Natural killer cell (primary cell): ENCODE measurements around the gene AOC3. TPM values are rescaled to one million over a fixed set of nuclear protein-coding genes. Genes with fewer than 3 reads are reported as not detected.

ENCODE experiments used
- ATAC-seq, 3 donors: fragments of 150-1000 bp in 2 of 3; fragments of 200-7000 bp in 1 of 3; cut with Tn5 transposase; 1 replicate in 1 of 3; 2 replicates in 2 of 3; pipeline ENCODE4 v1.10.0; 2021; ENCODE audit warnings: mild to moderate bottlenecking in 2 of 3, moderate library complexity in 2 of 3
- DNase-seq, 2 donors: peaks; one replicate each; pipeline versions ENCODE4 v3.0.0 to v3.0.0-alpha.2; 2013 to 2021; ENCODE audit warnings: mixed read lengths in 1 of 2
- H3K27ac ChIP-seq: one replicate; pipeline ENCODE4 v1.5.1; 2013; ENCODE audit warnings: mild to moderate bottlenecking, low read length
- H3K27me3 ChIP-seq: one replicate; pipeline ENCODE4 v1.6.1; 2013; ENCODE audit warnings: low read length; ENCODE audit not compliant: control insufficient read depth, insufficient read depth
- H3K36me3 ChIP-seq: one replicate; pipeline ENCODE4 v1.6.1; 2013; ENCODE audit warnings: low read length; ENCODE audit not compliant: control insufficient read depth, insufficient read depth
- H3K4me1 ChIP-seq: one replicate; pipeline ENCODE4 v1.6.1; 2013; ENCODE audit warnings: low read length; ENCODE audit not compliant: control insufficient read depth, insufficient read depth
- H3K4me3 ChIP-seq: one replicate; pipeline ENCODE4 v1.5.1; 2013; ENCODE audit warnings: low read length
- H3K9me3 ChIP-seq: one replicate; pipeline ENCODE4 v1.6.1; 2013; ENCODE audit warnings: low read length; ENCODE audit not compliant: control insufficient read depth, insufficient read depth
- H3K27ac Mint-ChIP-seq, 2 donors: one replicate each; pipeline ENCODE4 v1.8.0; 2022; ENCODE audit warnings: mild to moderate bottlenecking in 2 of 2, mixed read lengths in 2 of 2, moderate library complexity in 1 of 2
- H3K27me3 Mint-ChIP-seq, 2 donors: one replicate each; pipeline ENCODE4 v1.8.0; 2022; ENCODE audit warnings: low read depth in 2 of 2, mixed read lengths in 2 of 2
- H3K36me3 Mint-ChIP-seq: one replicate; pipeline ENCODE4 v1.8.0; 2022; ENCODE audit warnings: mixed read lengths
- H3K4me1 Mint-ChIP-seq, 2 donors: one replicate each; pipeline ENCODE4 v1.8.0; 2022; ENCODE audit warnings: mixed read lengths in 2 of 2
- H3K4me3 Mint-ChIP-seq: one replicate; pipeline ENCODE4 v1.8.0; 2022; ENCODE audit warnings: mild to moderate bottlenecking, moderate library complexity, mixed read lengths
- H3K9me3 Mint-ChIP-seq, 2 donors: one replicate each; pipeline ENCODE4 v1.8.0; 2022; ENCODE audit warnings: mixed read lengths in 2 of 2
- WGBS: methylation state at CpG from one replicate; pipeline ENCODE4 v1.1.7; 2013; ENCODE audit warnings: missing lambda C conversion rate; ENCODE audit not compliant: insufficient coverage; 5-methylcytosine and 5-hydroxymethylcytosine counted together
- intact Hi-C: fragments of 100-400 bp; cut with micrococcal nuclease; formaldehyde crosslinking; loops from one replicate; pipeline ENCODE4 v1.14.2; 2022
- total RNA-seq, 4 donors: library from RNA; stranded (reverse); fragments of 120-200 nt in 1 of 4; gene quantifications; one replicate each; pipeline versions ENCODE4 v1.2.3 to v1.2.4, GENCODE V29; 2013 to 2022
- TF ChIP-seq, protein P1 (sequence below): fragments of 200-600 bp; IDR thresholded peaks from one replicate; pipeline ENCODE4 v1.8.0; 2022; ENCODE audit warnings: antibody characterized with exemption

AOC3 gene
- total RNA-seq, 3 donors from 2014 or later (not counting 1 experiment from before 2014, with no cell fraction given) = 0.52 to 1.0 (median 0.73) TPM

- ATAC-seq (no peak), DNase-seq (no peak)
- H3K4me3 ChIP-seq = no peak overlapping the region
- intact Hi-C loops = no loop called here
- no peak overlapping the region for H3K27ac Mint-ChIP-seq
- H3K36me3 Mint-ChIP-seq = no peaks in the 10 kb centered on the region
- no peaks in the 10 kb centered on the region for H3K9me3 ChIP-seq
- no peaks in the 10 kb centered on the region for H3K4me1 ChIP-seq
- H3K9me3 Mint-ChIP-seq = no peaks in the 10 kb centered on the region
- no peaks in the 10 kb centered on the region for H3K27me3 ChIP-seq
- H3K27ac ChIP-seq = no peak overlapping the region
- 95% methylated on average over 7 of the region's 10 CpGs for WGBS
- no peaks in the 10 kb centered on the region for H3K36me3 ChIP-seq
- no peak overlapping the region for H3K4me3 Mint-ChIP-seq
- TF ChIP-seq, protein P1, sequence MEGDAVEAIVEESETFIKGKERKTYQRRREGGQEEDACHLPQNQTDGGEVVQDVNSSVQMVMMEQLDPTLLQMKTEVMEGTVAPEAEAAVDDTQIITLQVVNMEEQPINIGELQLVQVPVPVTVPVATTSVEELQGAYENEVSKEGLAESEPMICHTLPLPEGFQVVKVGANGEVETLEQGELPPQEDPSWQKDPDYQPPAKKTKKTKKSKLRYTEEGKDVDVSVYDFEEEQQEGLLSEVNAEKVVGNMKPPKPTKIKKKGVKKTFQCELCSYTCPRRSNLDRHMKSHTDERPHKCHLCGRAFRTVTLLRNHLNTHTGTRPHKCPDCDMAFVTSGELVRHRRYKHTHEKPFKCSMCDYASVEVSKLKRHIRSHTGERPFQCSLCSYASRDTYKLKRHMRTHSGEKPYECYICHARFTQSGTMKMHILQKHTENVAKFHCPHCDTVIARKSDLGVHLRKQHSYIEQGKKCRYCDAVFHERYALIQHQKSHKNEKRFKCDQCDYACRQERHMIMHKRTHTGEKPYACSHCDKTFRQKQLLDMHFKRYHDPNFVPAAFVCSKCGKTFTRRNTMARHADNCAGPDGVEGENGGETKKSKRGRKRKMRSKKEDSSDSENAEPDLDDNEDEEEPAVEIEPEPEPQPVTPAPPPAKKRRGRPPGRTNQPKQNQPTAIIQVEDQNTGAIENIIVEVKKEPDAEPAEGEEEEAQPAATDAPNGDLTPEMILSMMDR = no peak
- peaks cover 0 to 9% of the 10 kb centered on the region in 2 donors for H3K27me3 Mint-ChIP-seq
- no peaks in the 10 kb centered on the region for H3K4me1 Mint-ChIP-seq
Observed at GRCh38 chr17:42901535-42902229, 50.7 kb downstream of the AOC3 start.

- WGBS = 94% methylated on average over 6 of the region's 6 CpGs
- intact Hi-C loops = no loop called here
Observed at GRCh38 chr17:42904110-42904469, 53.1 kb downstream of the AOC3 start.

GRCh38 chr17:42906772-42907446 lies 55.9 kb downstream of the AOC3 start:
- Mint-ChIP-seq H3K27me3 (peaks cover 6 to 20% of the 10 kb centered on the region in 2 donors), H3K4me1 (no peaks in the 10 kb centered on the region), H3K9me3 (no peaks in the 10 kb centered on the region), H3K36me3 (no peaks in the 10 kb centered on the region), H3K27ac (no peak overlapping the region), H3K4me3 (no peak overlapping the region)
- H3K9me3 ChIP-seq = no peaks in the 10 kb centered on the region
- intact Hi-C loops = no loop called here
- no peaks in the 10 kb centered on the region for H3K27me3 ChIP-seq
- WGBS = 79% methylated on average over 8 of the region's 8 CpGs
- no peaks in the 10 kb centered on the region for H3K36me3 ChIP-seq
- TF ChIP-seq, protein P1 = no peak
- no peak for DNase-seq
- H3K4me3 ChIP-seq = no peak overlapping the region
- no peaks in the 10 kb centered on the region for H3K4me1 ChIP-seq
- H3K27ac ChIP-seq = no peak overlapping the region
- ATAC-seq = no peak

More at GRCh38 chr17:42904110-42904469, 53.1 kb downstream of the AOC3 start:
- H3K4me1 ChIP-seq = no peaks in the 10 kb centered on the region
- TF ChIP-seq, protein P1 = no peak
- DNase-seq (no peak), ATAC-seq (no peak)
- Mint-ChIP-seq H3K27me3 (peaks cover under 1 to 12% of the 10 kb centered on the region in 2 donors), H3K4me3 (no peak overlapping the region), H3K4me1 (no peaks in the 10 kb centered on the region), H3K9me3 (no peaks in the 10 kb centered on the region), H3K27ac (no peak overlapping the region), H3K36me3 (no peaks in the 10 kb centered on the region)
- no peak overlapping the region for H3K4me3 ChIP-seq
- H3K27me3 ChIP-seq = no peaks in the 10 kb centered on the region
- no peaks in the 10 kb centered on the region for H3K9me3 ChIP-seq
- no peak overlapping the region for H3K27ac ChIP-seq
- H3K36me3 ChIP-seq = no peaks in the 10 kb centered on the region

Other genes with a start within 250 kb of the AOC3 start
- gene RETREG3, start 241.8 kb upstream of the AOC3 start, total RNA-seq = 100 to 1,000 TPM in 2 of 3 donors, 10 to 100 TPM in 1; 76.0 to 114 (median 101) TPM
- gene TUBG1, start 241.5 kb upstream of the AOC3 start, total RNA-seq = 10 to 100 TPM in 2 of 3 donors, 1 to 10 TPM in 1; 9.7 to 16.5 (median 13.0) TPM
- 10 to 100 TPM in 1 of 3 donors, 1 to 10 TPM in 2; 7.8 to 14.2 (median 9.6) TPM for gene TUBG2, start 191.9 kb upstream of the AOC3 start, total RNA-seq
- gene PLEKHH3, start 174.2 kb upstream of the AOC3 start, total RNA-seq = 1 to 10 TPM in 1 of 3 donors, under 1 TPM in 2; 0.14 to 1.8 (median 0.26) TPM
- 1 to 10 TPM; 1.2 to 2.6 (median 1.2) TPM for gene CCR10, start 169.4 kb upstream of the AOC3 start, total RNA-seq
- gene CNTNAP1, start 168.7 kb upstream of the AOC3 start, total RNA-seq = under 1 TPM; 0.33 to 0.85 (median 0.39) TPM
- gene EZH1, start 106.2 kb upstream of the AOC3 start, total RNA-seq = 10 to 100 TPM; 68.8 to 92.7 (median 74.1) TPM
- not detected for gene RAMP2, start 90.0 kb upstream of the AOC3 start, total RNA-seq
- gene VPS25, start 77.8 kb upstream of the AOC3 start, total RNA-seq = 10 to 100 TPM; 39.9 to 46.4 (median 41.5) TPM
- gene WNK4, start 70.6 kb upstream of the AOC3 start, total RNA-seq = under 1 TPM in 2 of 3 donors, not detected in 1; 0.09 to 0.13 TPM
- 10 to 100 TPM; 12.9 to 19.3 (median 13.1) TPM for gene COA3, start 52.5 kb upstream of the AOC3 start, total RNA-seq
- gene CNTD1, start 52.3 kb upstream of the AOC3 start, total RNA-seq = not detected
- 100 to 1,000 TPM; 148 to 164 (median 150) TPM for gene BECN1, start 26.9 kb upstream of the AOC3 start, total RNA-seq
- 10 to 100 TPM; 82.8 to 92.5 (median 90.6) TPM for gene PSME3, start 17.8 kb upstream of the AOC3 start, total RNA-seq
- gene AOC2, start 6.6 kb upstream of the AOC3 start, total RNA-seq = 1 to 10 TPM; 3.0 to 3.9 (median 3.5) TPM
- gene G6PC1, start 49.6 kb downstream of the AOC3 start, total RNA-seq = not detected
- gene AARSD1, start 113.3 kb downstream of the AOC3 start, total RNA-seq = 10 to 100 TPM; 46.1 to 61.8 (median 57.1) TPM
- under 1 TPM in 2 of 3 donors, not detected in 1; 0.53 to 0.87 TPM for gene PTGES3L, start 128.9 kb downstream of the AOC3 start, total RNA-seq
- 10 to 100 TPM; 11.6 to 15.8 (median 14.6) TPM for gene RUNDC1, start 129.4 kb downstream of the AOC3 start, total RNA-seq
- gene RPL27, start 147.2 kb downstream of the AOC3 start, total RNA-seq = 100 to 1,000 TPM; 555 to 671 (median 608) TPM
- gene IFI35, start 155.6 kb downstream of the AOC3 start, total RNA-seq = 10 to 100 TPM; 50.0 to 66.8 (median 59.4) TPM
- gene VAT1, start 171.2 kb downstream of the AOC3 start, total RNA-seq = 10 to 100 TPM; 21.1 to 32.1 (median 31.9) TPM
- gene RND2, start 174.0 kb downstream of the AOC3 start, total RNA-seq = under 1 TPM; 0.12 to 0.58 (median 0.14) TPM